Testis (tissue), 3 donors: ENCODE measurements around the gene SIX2. TPM values are rescaled to one million over a fixed set of nuclear protein-coding genes. Genes with fewer than 3 reads are reported as not detected.
"Not testable (repeated sequence)": the region's sequence is repeated elsewhere in the genome, so short reads cannot be mapped to it uniquely, and the experiment has no call there.

ENCODE experiments used
- DNase-seq: peaks from one replicate; pipeline ENCODE4 v3.0.0-alpha.2; 2019
- H3K27ac ChIP-seq, 2 donors: fragments of 200-600 bp; sonication (generic); one replicate each; pipeline ENCODE4 v1.5.1; 2019
- H3K27me3 ChIP-seq: fragments of 200-600 bp; sonication (generic); one replicate; pipeline ENCODE4 v1.5.1; 2019
- H3K36me3 ChIP-seq: fragments of 200-600 bp; sonication (generic); one replicate; pipeline ENCODE4 v1.5.1; 2017; ENCODE audit warnings: low read depth; ENCODE audit errors: missing control alignments
- H3K4me1 ChIP-seq: fragments of 200-600 bp; sonication (generic); one replicate; pipeline ENCODE4 v1.5.1; 2019
- H3K4me3 ChIP-seq, 2 donors: fragments of 200-600 bp; sonication (generic); one replicate each; pipeline ENCODE4 v1.5.1; 2017 to 2019
- H3K9me3 ChIP-seq: fragments of 200-600 bp; sonication (generic); one replicate; pipeline ENCODE4 v1.5.1; 2017
- CTCF ChIP-seq, 3 experiments: fragments of 450-650 bp in 2 of 3; fragments of 200-600 bp in 1 of 3; sonication (generic) in 1 of 3; IDR thresholded peaks; one replicate each; pipeline ENCODE4 v1.5.1; 2016 to 2019; ENCODE audit warnings: antibody characterized with exemption in 3 of 3, mild to moderate bottlenecking in 2 of 3, moderate library complexity in 1 of 3
- POLR2A ChIP-seq: fragments of 450-650 bp; IDR thresholded peaks from one replicate; pipeline ENCODE4 v1.6.1; 2017; ENCODE audit warnings: antibody characterized with exemption, mild to moderate bottlenecking, moderate library complexity
- WGBS, 2 donors: methylation state at CpG; one replicate each; pipeline ENCODE4 v1.1.5; 2018; 5-methylcytosine and 5-hydroxymethylcytosine counted together
- intact Hi-C: fragments of 100-400 bp; cut with DNase I; formaldehyde crosslinking; loops from one replicate; pipeline ENCODE4 v1.15.1; 2023; ENCODE audit warnings: low total_unique reads
- polyA plus RNA-seq: library from polyadenylated mRNA; stranded (reverse); fragments of 350-450 nt; fragmentation: Illumina TruSeq; extraction: RNeasy Lipid Tissue Mini Kit (QIAGEN cat#74804); gene quantifications from one replicate; pipeline ENCODE4 v1.2.3, GENCODE V29; 2014; ENCODE audit warnings: low read depth, low replicate concordance; ENCODE audit not compliant: insufficient read depth
- total RNA-seq, 2 donors: library from RNA; depleted of rRNA; stranded (reverse); fragments of >200 nt; gene quantifications; one replicate each; pipeline ENCODE4 v1.2.3, GENCODE V29; 2016

The SIX2 gene
- total and polyA plus RNA-seq, 3 donors from 2014 or later = 1.1 to 3.2 (median 1.1) TPM

DNA sequence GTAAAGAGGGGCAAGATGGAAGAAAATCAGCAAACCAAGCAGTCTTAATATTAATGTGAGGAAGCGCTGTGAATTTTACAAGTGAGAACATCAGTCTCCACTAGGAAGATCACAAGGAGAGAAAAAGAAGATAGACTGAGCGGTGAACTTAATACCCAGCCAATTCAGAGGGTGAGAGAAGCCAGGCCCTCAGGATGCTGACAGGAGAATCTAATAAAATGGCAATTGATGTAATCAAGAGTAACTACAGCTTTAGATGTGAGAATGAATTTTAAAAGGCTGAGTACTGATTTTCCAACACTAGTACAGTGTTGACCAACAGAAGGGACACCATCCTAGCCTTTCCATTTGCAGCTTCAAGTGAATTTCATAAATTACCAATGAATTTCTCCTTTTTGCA lies 35.7 kb upstream of the SIX2 start:
- 95 to 96% methylated on average over 2 of the region's 2 CpGs for WGBS, 2 donors
- Histone ChIP-seq H3K4me1 (no peaks in the 10 kb centered on the region), H3K36me3 (no peaks in the 10 kb centered on the region), H3K27me3 (no peaks in the 10 kb centered on the region), H3K9me3 (no peaks in the 10 kb centered on the region), H3K4me3 (no peak overlapping the region), H3K27ac (no peak overlapping the region)
- TF ChIP-seq CTCF (IDR thresholded peaks at IDR 0.05) (no peak), POLR2A (no peak)
- no peak for DNase-seq
- intact Hi-C loops = no loop called here

- no peak for TF ChIP-seq CTCF (IDR thresholded peaks at IDR 0.05)
- TF ChIP-seq POLR2A = no peak
- Histone ChIP-seq H3K27ac (no peak overlapping the region), H3K4me3 (no peak overlapping the region), H3K36me3 (no peaks in the 10 kb centered on the region), H3K27me3 (no peaks in the 10 kb centered on the region), H3K4me1 (no peaks in the 10 kb centered on the region), H3K9me3 (no peaks in the 10 kb centered on the region)
- 33 to 36% methylated on average over 6 of the region's 6 CpGs for WGBS, 2 donors
- DNase-seq = no peak
- intact Hi-C loops = no loop called here
Measured at GRCh38 chr2:45043174-45043573, 33.9 kb upstream of the SIX2 start.

DNA sequence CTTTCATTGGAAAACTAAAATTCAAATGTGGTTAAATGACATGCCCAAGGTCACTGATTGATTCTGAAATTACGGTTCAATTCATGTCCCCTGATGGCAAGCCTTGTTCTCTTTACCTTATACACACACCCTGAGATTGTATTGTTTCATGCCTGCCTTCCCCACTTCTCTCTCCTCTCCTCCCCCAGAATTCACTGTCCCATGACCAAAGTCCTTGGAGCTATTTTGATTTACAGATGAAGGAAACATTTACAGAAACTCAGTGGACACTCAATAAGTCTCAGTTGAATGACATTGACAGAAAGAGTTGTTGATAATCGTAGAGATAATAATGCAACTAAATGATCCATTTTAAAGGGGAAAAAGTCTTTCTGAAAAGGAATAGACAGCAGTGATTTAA lies 33.1 kb upstream of the SIX2 start:
- no peak overlapping the region for H3K4me3 ChIP-seq
- intact Hi-C loops = no loop called here
- no peaks in the 10 kb centered on the region for H3K9me3 ChIP-seq
- no peak for TF ChIP-seq CTCF (IDR thresholded peaks at IDR 0.05)
- no peak for TF ChIP-seq POLR2A
- DNase-seq = no peak
- H3K4me1 ChIP-seq = no peaks in the 10 kb centered on the region
- H3K36me3 ChIP-seq = no peaks in the 10 kb centered on the region
- H3K27me3 ChIP-seq = no peaks in the 10 kb centered on the region
- WGBS, 2 donors = 65 to 75% methylated on average over 2 of the region's 2 CpGs
- no peak overlapping the region for H3K27ac ChIP-seq

- H3K4me1 ChIP-seq = no peaks in the 10 kb centered on the region
- no peaks in the 10 kb centered on the region for H3K36me3 ChIP-seq
- H3K4me3 ChIP-seq = no peak overlapping the region
- no peak for DNase-seq
- no peak overlapping the region for H3K27ac ChIP-seq
- no peaks in the 10 kb centered on the region for H3K9me3 ChIP-seq
- TF ChIP-seq CTCF (IDR thresholded peaks at IDR 0.05) (no peak), POLR2A (no peak)
- H3K27me3 ChIP-seq = no peaks in the 10 kb centered on the region
- intact Hi-C loops = no loop called here
Measured at GRCh38 chr2:45040786-45041185, 31.5 kb upstream of the SIX2 start.

- H3K27me3 ChIP-seq, H3K4me1 ChIP-seq, H3K9me3 ChIP-seq, intact Hi-C loops, H3K27ac ChIP-seq, DNase-seq, H3K4me3 ChIP-seq, H3K36me3 ChIP-seq: not testable (repeated sequence)
- WGBS, 2 donors = 61% methylated on average over 5 of the region's 5 CpGs
Measured at GRCh38 chr2:45039804-45040203, 30.6 kb upstream of the SIX2 start.

DNA sequence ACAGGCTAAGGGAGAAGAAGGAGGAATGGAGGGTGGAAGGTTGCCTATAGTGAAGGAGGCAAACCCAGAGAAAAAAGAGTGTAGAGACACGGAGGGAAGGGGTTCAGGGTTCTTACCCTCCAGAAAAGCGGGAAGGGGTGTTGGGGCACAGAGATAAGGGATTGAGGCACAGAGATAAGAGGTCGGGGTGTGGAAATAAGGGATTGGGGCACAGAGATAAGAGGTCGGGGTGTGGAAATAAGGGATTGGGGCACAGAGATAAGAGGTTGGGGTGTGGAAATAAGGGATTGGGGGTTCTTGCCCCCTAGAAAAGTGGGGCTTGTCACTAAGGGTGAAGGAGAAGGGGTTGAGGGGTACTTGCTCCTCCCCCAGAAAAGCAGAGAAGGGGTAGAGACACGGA lies 29.6 kb upstream of the SIX2 start:
- H3K27ac ChIP-seq, DNase-seq, H3K27me3 ChIP-seq, H3K9me3 ChIP-seq, H3K4me1 ChIP-seq, intact Hi-C loops, H3K36me3 ChIP-seq, H3K4me3 ChIP-seq: not testable (repeated sequence)
- 72 to 73% methylated on average over 5 of the region's 5 CpGs for WGBS, 2 donors
